ENCODE measurements around the gene LRP1-AS.
"Not testable (repeated sequence)": the region's sequence is repeated elsewhere in the genome, so short reads cannot be mapped to it uniquely, and the experiment has no call there.

LRP1-AS gene

GRCh38 chr12:57120718-57121117 lies 26.7 kb downstream of the LRP1-AS start:
- DNase-seq (ENCODE audit: low read depth, low spot score) = not testable (repeated sequence)

GRCh38 chr12:57119294-57120085 lies 27.9 kb downstream of the LRP1-AS start:
- no peak for DNase-seq (ENCODE audit: low read depth, low spot score)

- DNase-seq (ENCODE audit: low read depth, low spot score) = no peak
Observed at GRCh38 chr12:57118711-57119271, 28.6 kb downstream of the LRP1-AS start.

- DNase-seq (ENCODE audit: low read depth, low spot score) = no peak
Observed at GRCh38 chr12:57116580-57117281, 30.7 kb downstream of the LRP1-AS start.

GRCh38 chr12:57112492-57113294 lies 34.7 kb downstream of the LRP1-AS start:
- no peak for DNase-seq (ENCODE audit: low read depth, low spot score)

GRCh38 chr12:57111031-57111734 lies 36.2 kb downstream of the LRP1-AS start, which contains the start of gene STAT6:
Gene STAT6 (minus strand): TSS chr12:57111362. CDS start chr12:57108278, 3,084 bp downstream.
- DNase-seq (ENCODE audit: low read depth, low spot score) = peak; percentile 59

- peak; percentile 39 for DNase-seq (ENCODE audit: low read depth, low spot score)
Observed at GRCh38 chr12:57110104-57111030, 37.1 kb downstream of the LRP1-AS start.

GRCh38 chr12:57109207-57110103 lies 38.0 kb downstream of the LRP1-AS start:
- DNase-seq (ENCODE audit: low read depth, low spot score) = no peak

GRCh38 chr12:57107456-57108155 lies 39.8 kb downstream of the LRP1-AS start:
- DNase-seq (ENCODE audit: low read depth, low spot score) = no peak

GRCh38 chr12:57106021-57106708 lies 41.3 kb downstream of the LRP1-AS start:
- no peak for DNase-seq (ENCODE audit: low read depth, low spot score)

GRCh38 chr12:57105011-57105753 lies 42.2 kb downstream of the LRP1-AS start:
- no peak for DNase-seq (ENCODE audit: low read depth, low spot score)

GRCh38 chr12:57104292-57104910 lies 43.0 kb downstream of the LRP1-AS start:
- DNase-seq (ENCODE audit: low read depth, low spot score) = no peak

GRCh38 chr12:57103856-57104255 lies 43.6 kb downstream of the LRP1-AS start:
- DNase-seq (ENCODE audit: low read depth, low spot score) = peak; percentile 35

- DNase-seq (ENCODE audit: low read depth, low spot score) = no peak
Observed at GRCh38 chr12:57101892-57102695, 45.3 kb downstream of the LRP1-AS start.

GRCh38 chr12:57099766-57100165 lies 47.7 kb downstream of the LRP1-AS start:
- DNase-seq (ENCODE audit: low read depth, low spot score) = no peak

All from astrocyte of the hippocampus (primary cell).